PC-9 (cell line): ENCODE results near the gene MGAT4A. TPM values are rescaled to one million over a fixed set of nuclear protein-coding genes. Genes with fewer than 3 reads are reported as not detected.

Experiments
- BruUV-seq: library from RNA; stranded (reverse); fragments of 400-500 nt; replicated peaks from 2 replicates; lab custom pipeline; 2021; lab: Mats Ljungman, UMichigan
- CTCF ChIA-PET: fragments of 300-600 bp; sonication (Branson Sonifier 250); formaldehyde crosslinking; loops from one replicate; lab custom pipeline; 2022; ENCODE audit warnings: antibody characterized with exemption; lab: Charles Lee
- POLR2A ChIA-PET: fragments of 300-600 bp; sonication (Branson Sonifier 250); formaldehyde crosslinking; loops from one replicate; lab custom pipeline; 2022; ENCODE audit warnings: antibody characterized with exemption; ENCODE audit not compliant: unreplicated experiment; lab: Charles Lee
- DNase-seq, 2 experiments: peaks; one replicate each; pipeline versions ENCODE4 v3.0.0 to v3.0.0-alpha.2; 2015 to 2022; ENCODE audit warnings: mixed read lengths in 1 of 2
- H2AFZ ChIP-seq: fragments of 200-600 bp; sonication (generic); 2 replicates; pipeline ENCODE4 v1.8.1; 2017; ENCODE audit warnings: antibody characterized with exemption
- H3F3A ChIP-seq: fragments of 200-600 bp; sonication (generic); 2 replicates; pipeline ENCODE4 v1.8.1; 2017; ENCODE audit warnings: antibody characterized with exemption, mild to moderate bottlenecking, low read depth; ENCODE audit not compliant: insufficient read depth
- H3K27ac ChIP-seq: fragments of 200-600 bp; sonication (generic); 2 replicates; pipeline ENCODE4 v1.6.1; 2016; ENCODE audit warnings: mixed run types
- H3K27me3 ChIP-seq: fragments of 200-600 bp; sonication (generic); 2 replicates; pipeline ENCODE4 v1.6.1; 2016; ENCODE audit warnings: low read depth, mixed run types; ENCODE audit not compliant: insufficient read depth
- H3K36me3 ChIP-seq: fragments of 200-600 bp; sonication (generic); 2 replicates; pipeline ENCODE4 v1.6.1; 2016; ENCODE audit warnings: low read depth, mixed run types
- H3K4me1 ChIP-seq: fragments of 200-600 bp; sonication (generic); replicated peaks from 2 replicates; pipeline ENCODE4 v1.6.1; 2016; ENCODE audit warnings: mixed run types; ENCODE audit not compliant: insufficient read depth
- H3K4me2 ChIP-seq: fragments of 200-600 bp; sonication (generic); 2 replicates; pipeline ENCODE4 v1.6.1; 2017; ENCODE audit warnings: mixed run types
- H3K4me3 ChIP-seq: fragments of 200-600 bp; sonication (generic); 2 replicates; pipeline ENCODE4 v1.6.1; 2016; ENCODE audit warnings: mixed run types
- H3K79me2 ChIP-seq: fragments of 200-600 bp; sonication (generic); 2 replicates; pipeline ENCODE4 v1.6.1; 2017; ENCODE audit warnings: low read depth, mixed run types
- H3K9me2 ChIP-seq: fragments of 200-600 bp; sonication (generic); 2 replicates; pipeline ENCODE4 v1.8.1; 2017; ENCODE audit warnings: mild to moderate bottlenecking; ENCODE audit not compliant: insufficient read depth
- H3K9me3 ChIP-seq: fragments of 200-600 bp; sonication (generic); 2 replicates; pipeline ENCODE4 v1.8.1; 2016; ENCODE audit warnings: low read depth; ENCODE audit not compliant: insufficient read depth
- H4K20me1 ChIP-seq: fragments of 200-600 bp; sonication (generic); 2 replicates; pipeline ENCODE4 v1.8.1; 2017; ENCODE audit not compliant: insufficient read depth
- EZH2 ChIP-seq: fragments of 200-600 bp; sonication (generic); IDR thresholded peaks from 2 replicates; pipeline ENCODE4 v1.8.0; 2017; ENCODE audit warnings: antibody characterized with exemption, low read depth
- intact Hi-C: fragments of 100-400 bp; cut with micrococcal nuclease; formaldehyde crosslinking; loops from one replicate; pipeline ENCODE4 v1.10.0; 2022; ENCODE audit not compliant: unreplicated experiment
- total RNA-seq: library from RNA; stranded (reverse); gene quantifications from 2 replicates; pipeline ENCODE4 v1.2.3, GENCODE V29; 2021
- TF ChIP-seq, protein P1 (sequence below): fragments of 200-600 bp; sonication (generic); conservative IDR thresholded peaks from 2 replicates; pipeline ENCODE4 v1.6.1; 2017; ENCODE audit warnings: mixed run types, antibody characterized with exemption, mild to moderate bottlenecking, moderate library complexity

The MGAT4A gene
- total RNA-seq, 1 experiment from 2014 or later: 12.9 TPM

DNA sequence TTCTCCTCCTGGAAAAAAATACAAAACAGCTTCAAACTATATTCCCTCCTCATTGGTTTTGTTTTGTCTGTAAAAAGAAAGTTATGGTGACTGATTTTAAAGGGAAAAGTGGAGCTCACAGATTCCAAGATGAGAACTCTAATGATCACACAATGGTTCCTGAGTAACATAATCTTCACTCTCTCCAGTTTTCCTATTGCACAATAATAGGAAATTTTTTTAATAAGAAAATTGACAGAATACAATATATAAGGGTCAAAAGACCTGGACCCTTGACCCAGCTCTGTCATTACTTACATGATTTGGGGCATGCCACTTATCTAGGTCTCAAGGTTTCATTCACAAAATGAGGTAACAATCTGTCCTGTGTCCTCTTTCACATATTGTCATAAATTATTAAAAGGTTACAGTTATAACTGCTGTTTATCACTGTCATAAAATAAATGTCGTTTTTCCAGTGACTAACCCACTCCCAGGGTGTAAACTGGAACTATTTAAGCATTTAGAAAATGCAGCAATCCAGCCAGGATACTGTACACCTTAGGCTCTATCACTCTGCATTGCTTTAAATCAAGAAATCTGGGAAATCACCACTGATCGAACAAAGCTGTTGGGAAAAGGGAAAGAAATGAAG is 4.1 kb downstream of the MGAT4A start:
- Histone ChIP-seq H3K79me2 (peaks cover 5% of the 10 kb centered on the region; the same call in 1 of the 2 replicates), H3K9me2 (no peaks in the 10 kb centered on the region), H3K4me3 (no peak overlapping the region), H2AFZ (no peak overlapping the region), H3K4me2 (no peak overlapping the region), H3K27ac (no peak overlapping the region), H3K9me3 (no peaks in the 10 kb centered on the region; the same call in 1 of the 2 replicates), H3K27me3 (no peaks in the 10 kb centered on the region), H4K20me1 (no peaks in the 10 kb centered on the region), H3F3A (peaks cover 12% of the 10 kb centered on the region; the same call in 1 of the 2 replicates), H3K4me1 (peaks cover 19% of the 10 kb centered on the region), H3K36me3 (0 out of 2 replicates have a peak, but pooled peaks cover 4% of the 10 kb centered on the region)
- TF ChIP-seq EZH2: no peak
- TF ChIP-seq, protein P1, sequence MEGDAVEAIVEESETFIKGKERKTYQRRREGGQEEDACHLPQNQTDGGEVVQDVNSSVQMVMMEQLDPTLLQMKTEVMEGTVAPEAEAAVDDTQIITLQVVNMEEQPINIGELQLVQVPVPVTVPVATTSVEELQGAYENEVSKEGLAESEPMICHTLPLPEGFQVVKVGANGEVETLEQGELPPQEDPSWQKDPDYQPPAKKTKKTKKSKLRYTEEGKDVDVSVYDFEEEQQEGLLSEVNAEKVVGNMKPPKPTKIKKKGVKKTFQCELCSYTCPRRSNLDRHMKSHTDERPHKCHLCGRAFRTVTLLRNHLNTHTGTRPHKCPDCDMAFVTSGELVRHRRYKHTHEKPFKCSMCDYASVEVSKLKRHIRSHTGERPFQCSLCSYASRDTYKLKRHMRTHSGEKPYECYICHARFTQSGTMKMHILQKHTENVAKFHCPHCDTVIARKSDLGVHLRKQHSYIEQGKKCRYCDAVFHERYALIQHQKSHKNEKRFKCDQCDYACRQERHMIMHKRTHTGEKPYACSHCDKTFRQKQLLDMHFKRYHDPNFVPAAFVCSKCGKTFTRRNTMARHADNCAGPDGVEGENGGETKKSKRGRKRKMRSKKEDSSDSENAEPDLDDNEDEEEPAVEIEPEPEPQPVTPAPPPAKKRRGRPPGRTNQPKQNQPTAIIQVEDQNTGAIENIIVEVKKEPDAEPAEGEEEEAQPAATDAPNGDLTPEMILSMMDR: no peak
- ChIA-PET POLR2A (interaction anchor here (0.7 to 0.8 kb wide), 2 partner anchors 10 to 141 kb away, joined by 5 to 12 read pairs; no protein-coding TSS in a partner anchor), CTCF (no interaction called here)
- intact Hi-C loops: no loop called here
- DNase-seq: no peak
- no TSS peak for BruUV-seq

DNA sequence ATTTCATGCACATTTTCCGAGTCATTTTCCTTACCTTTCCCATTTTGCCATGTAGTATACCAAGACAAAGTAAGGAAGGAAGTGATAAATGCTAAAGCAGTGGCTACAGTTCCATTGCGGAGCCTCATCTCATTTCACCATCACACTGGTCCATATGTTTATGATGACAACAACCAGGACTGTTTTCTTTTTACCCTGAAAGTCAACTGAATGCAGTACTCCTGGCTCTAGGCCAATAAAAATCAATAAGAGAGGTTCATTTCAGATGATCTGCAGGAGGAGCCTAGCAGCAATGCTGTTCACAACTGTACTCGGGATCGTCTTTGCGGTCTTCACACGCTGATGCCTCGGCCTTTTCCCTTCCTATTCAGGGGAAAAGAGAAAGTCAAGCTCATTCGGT is 4.7 kb downstream of the MGAT4A start:
- H3K4me3 ChIP-seq: no peak overlapping the region
- H3K79me2 ChIP-seq: peaks cover 5% of the 10 kb centered on the region; the same call in 1 of the 2 replicates
- H3K27ac ChIP-seq: no peak overlapping the region
- H3F3A ChIP-seq: peaks cover 9% of the 10 kb centered on the region; the same call in 1 of the 2 replicates
- 0 out of 2 replicates have a peak, but pooled peaks cover 4% of the 10 kb centered on the region for H3K36me3 ChIP-seq
- H3K9me2 ChIP-seq: no peaks in the 10 kb centered on the region
- TF ChIP-seq, protein P1: no peak
- TF ChIP-seq EZH2: no peak
- ChIA-PET CTCF (no interaction called here), POLR2A (interaction anchor here (0.7 to 0.8 kb wide), 2 partner anchors 11 to 142 kb away, joined by 5 to 12 read pairs; no protein-coding TSS in a partner anchor)
- no TSS peak for BruUV-seq
- no peaks in the 10 kb centered on the region; the same call in 1 of the 2 replicates for H3K9me3 ChIP-seq
- intact Hi-C loops: no loop called here
- peaks cover 15% of the 10 kb centered on the region for H3K4me1 ChIP-seq
- DNase-seq: no peak
- no peak overlapping the region for H3K4me2 ChIP-seq
- H3K27me3 ChIP-seq: no peaks in the 10 kb centered on the region
- H4K20me1 ChIP-seq: no peaks in the 10 kb centered on the region
- H2AFZ ChIP-seq: no peak overlapping the region

DNA sequence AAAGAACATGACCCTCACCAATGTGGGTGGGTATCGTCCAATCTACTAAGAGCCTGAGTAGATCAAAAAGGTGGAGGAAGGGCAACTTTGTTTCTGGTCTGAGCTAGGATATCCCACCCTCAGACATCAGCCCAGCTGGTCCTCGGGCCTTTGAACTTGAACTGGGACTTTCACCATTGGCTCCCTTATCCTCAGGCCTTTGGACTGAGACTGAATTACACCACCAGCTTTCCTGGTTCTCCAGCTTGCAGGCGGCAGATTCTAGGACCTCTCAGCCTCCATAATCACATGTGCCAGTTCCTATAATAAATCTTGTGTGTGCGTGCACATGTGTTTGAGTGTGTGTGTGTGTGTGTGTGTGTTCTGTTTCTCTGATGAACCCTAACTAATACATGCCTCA is 10.6 kb downstream of the MGAT4A start:
- H3K79me2 ChIP-seq: no peaks in the 10 kb centered on the region
- POLR2A ChIA-PET: interaction anchor here (0.6 kb wide), 1 partner anchor 137 kb away, joined by 4 read pairs; no protein-coding TSS in a partner anchor
- H3K27me3 ChIP-seq: no peaks in the 10 kb centered on the region
- H4K20me1 ChIP-seq: peaks cover 4% of the 10 kb centered on the region; the same call in 1 of the 2 replicates
- H3K4me1 ChIP-seq: no peaks in the 10 kb centered on the region
- no peak overlapping the region for H2AFZ ChIP-seq
- no peaks in the 10 kb centered on the region for H3K9me2 ChIP-seq
- peaks cover 4% of the 10 kb centered on the region for H3K9me3 ChIP-seq
- no peak overlapping the region for H3K4me2 ChIP-seq
- H3K4me3 ChIP-seq: no peak overlapping the region
- intact Hi-C loops: no loop called here
- DNase-seq: no peak
- H3K27ac ChIP-seq: no peak overlapping the region
- 0 out of 2 replicates have a peak, but pooled peaks cover 4% of the 10 kb centered on the region for H3K36me3 ChIP-seq
- no peak for TF ChIP-seq EZH2
- TF ChIP-seq, protein P1: no peak
- CTCF ChIA-PET: no interaction called here
- BruUV-seq: no TSS peak
- H3F3A ChIP-seq: no peaks in the 10 kb centered on the region
